Left forelimb (tissue), 1 donor: ENCODE results near the gene KYAT1.
"Not testable (repeated sequence)": the region's sequence is repeated elsewhere in the genome, so short reads cannot be mapped to it uniquely, and the experiment has no call there.

ENCODE experiments used
- DNase-seq: peaks from one replicate; pipeline ENCODE4 v3.0.0-alpha.2; 2018; ENCODE audit warnings: low spot score

KYAT1 gene

GRCh38 chr9:128818099-128818838 lies 63.5 kb downstream of the KYAT1 start, which contains the start of gene ENDOG:
ENDOG (plus strand) TSS chr9:128818500; CDS start chr9:128818685, 185 bp downstream.
- DNase-seq, result peak; percentile 97

- no peak for DNase-seq
Measured at GRCh38 chr9:128810873-128811272, 70.9 kb downstream of the KYAT1 start.

DNA sequence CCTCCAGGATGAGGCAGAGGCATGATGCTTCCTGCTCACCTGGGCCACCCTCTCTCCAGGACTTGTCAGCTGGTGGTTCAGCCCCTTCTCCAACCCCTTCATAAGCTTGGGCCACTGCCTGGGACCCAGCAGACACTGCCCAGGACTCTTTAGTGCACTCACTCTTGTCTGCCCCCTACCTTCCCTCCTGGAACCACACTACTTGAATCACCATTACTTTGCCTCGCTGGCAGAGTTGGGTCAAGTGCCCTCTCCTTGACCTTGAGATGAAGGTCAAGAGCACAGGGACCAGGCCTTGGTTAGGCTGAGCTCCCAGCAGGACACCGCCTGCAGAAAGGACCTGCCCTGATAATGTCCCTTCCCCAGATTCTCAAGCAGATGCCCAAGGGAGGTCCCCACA lies 71.9 kb downstream of the KYAT1 start:
- no peak for DNase-seq

DNA sequence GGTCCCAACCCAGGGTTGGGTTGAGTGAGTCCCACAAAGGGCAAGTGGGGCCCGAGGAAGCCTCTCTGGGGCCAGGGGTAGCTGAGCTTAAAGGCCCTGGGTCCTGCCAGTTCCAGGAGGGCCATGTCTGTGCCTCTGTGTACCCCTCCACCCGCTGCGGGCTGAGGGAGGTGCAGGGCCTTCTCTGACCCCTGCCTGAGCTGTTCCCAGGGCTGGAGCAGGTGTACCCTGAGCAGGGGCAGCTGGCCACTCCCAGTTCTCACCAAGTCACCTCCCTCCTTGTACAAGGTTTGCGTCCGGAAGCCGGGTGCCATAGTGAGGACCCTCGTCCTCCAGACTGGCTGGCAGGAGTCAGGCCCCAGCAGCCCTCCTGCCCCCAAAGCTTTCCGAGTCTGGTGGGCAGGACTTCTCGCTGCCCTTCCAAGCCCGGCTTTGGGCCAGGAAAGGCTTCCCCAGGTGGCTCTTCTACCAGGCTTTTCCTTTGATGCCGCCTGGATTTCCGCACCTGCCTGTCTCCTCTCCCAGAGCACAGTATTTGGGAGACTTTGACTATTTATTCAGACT lies 72.6 kb downstream of the KYAT1 start:
- DNase-seq, result no peak

DNA sequence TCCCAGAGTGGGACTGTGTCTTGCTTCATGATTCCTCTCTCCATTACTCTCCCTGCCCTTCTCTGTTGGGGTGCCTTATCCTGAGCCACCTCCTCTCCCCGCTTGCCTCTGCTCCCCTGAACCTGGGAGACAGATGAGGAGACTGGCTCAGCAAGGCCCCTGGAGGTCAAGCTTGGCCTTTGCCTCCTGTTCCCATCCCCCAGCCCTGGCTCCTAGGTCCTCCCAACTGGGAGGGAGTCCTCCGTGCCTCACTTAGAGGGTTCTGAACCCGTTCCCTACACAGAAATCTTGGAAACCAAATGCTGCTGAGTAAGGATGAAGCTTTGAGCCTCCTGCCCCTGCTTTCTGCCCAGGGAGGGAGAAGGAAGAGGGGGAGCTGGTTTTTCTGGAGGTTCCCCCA lies 73.2 kb downstream of the KYAT1 start:
- DNase-seq, result no peak

DNA sequence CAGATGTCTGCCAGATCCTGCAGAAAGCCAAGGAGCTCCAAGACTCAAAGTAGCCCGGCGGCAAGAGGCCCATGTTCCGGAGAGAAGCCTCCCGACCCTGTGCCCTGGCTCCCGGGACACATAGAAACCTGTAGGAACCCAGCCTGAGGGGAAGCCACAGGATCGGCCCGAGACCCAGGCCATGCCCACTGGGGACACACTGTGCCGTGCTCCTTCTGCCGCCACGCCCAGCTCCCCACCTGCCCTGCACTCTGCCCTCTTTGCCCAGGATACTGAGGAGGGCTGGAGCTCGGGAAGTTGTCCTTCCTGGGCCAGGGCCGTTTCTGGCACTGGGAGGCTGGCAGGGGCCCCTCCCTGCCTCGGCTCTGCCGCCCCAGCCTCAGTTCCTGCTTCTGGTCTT lies 73.9 kb downstream of the KYAT1 start:
- DNase-seq, result no peak

GRCh38 chr9:128805661-128806060 lies 76.1 kb downstream of the KYAT1 start:
- no peak for DNase-seq

DNA sequence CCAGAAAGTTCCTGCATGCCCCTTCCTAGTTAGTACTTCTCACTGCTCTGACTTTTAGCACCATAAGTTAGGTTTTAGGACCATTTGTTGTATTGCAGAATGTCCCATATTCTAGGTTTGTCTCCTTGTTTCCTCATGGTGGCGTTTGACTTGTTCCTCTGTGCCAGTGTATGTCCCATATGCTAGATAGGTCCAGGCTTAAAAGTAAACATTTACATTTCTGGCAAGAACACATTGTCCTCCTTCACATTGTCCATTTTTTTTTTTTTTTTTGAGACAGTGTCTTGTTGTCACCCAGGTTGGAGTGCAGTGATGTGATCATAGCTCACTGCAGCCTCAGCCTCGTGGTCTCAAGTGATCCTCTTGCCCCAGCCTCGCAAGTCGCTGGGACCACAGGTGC lies 79.3 kb downstream of the KYAT1 start:
- no peak for DNase-seq

GRCh38 chr9:128800061-128800460 lies 81.7 kb downstream of the KYAT1 start:
- DNase-seq, result no peak

GRCh38 chr9:128798896-128799295 lies 82.9 kb downstream of the KYAT1 start:
- DNase-seq, result no peak

- DNase-seq, result not testable (repeated sequence)
Measured at GRCh38 chr9:128794961-128795360, 86.8 kb downstream of the KYAT1 start.

GRCh38 chr9:128792978-128793686 lies 88.6 kb downstream of the KYAT1 start:
- no peak for DNase-seq

DNA sequence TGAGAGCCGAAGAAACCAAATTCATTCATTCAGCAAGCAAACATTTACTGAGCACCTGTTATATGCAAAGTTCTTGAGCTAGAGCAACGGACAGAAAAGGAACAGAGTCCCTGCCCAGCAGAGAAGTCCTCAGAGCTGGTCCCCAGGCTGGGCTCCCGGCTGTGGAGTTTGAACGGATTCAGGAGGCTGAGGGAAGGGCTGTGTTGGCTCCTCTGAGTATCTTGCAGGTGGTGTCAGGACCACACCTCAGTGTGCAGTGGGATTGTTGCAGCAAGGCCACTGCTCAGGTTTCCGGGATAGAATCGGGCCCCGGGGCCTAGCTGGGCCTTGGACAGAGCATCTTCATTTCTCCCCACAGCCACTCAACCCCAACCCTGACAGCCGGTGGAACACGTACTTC lies 89.6 kb downstream of the KYAT1 start:
- no peak for DNase-seq

GRCh38 chr9:128790536-128790935 lies 91.2 kb downstream of the KYAT1 start:
- DNase-seq, result no peak

GRCh38 chr9:128788445-128788844 lies 93.3 kb downstream of the KYAT1 start:
- DNase-seq, result no peak

GRCh38 chr9:128787659-128788058 lies 94.1 kb downstream of the KYAT1 start:
- no peak for DNase-seq

DNA sequence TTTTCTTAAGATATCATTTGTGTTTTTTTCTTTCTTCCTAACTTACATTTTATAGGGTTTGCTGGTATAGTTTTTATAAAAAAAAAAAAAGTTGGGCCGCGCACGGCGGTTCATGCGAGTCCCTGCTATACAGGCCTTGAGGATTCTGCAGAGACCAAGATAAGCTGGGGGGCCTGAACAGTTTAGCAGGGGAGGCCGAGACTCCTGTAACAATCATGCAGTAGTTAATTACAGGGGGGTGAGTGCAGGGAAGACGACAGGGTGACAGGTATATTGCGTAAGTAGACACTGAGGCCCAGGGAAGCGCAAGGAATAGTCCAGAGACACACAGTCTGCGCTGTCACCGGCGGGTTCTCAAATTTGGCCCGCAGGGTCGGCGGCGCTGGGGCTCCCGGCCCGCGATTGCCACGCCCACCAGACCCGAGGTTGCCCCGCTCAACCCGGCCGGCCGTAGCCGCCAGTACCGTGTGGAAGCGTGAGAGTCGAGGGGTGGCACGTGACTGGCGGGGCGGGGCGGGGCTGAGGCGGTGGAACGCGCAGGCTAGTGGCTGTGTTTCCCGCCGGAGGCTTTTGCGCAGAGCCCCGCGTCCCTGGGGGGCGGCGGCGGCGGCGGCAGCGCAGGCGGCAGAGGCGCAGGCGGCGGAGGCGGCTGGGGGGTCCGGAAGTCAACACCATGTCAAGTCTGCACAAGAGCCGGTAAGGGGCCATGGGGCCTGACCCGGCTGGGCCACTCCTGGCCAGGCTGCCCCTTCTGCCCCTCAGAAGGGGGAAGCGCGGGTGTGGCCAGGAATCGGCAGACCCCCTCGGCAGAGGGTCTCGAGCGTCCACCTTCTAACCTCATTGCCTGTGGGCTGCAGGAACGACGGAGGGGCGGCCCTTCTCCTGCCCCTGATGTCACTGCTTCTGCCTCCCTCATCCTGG lies 94.8 kb downstream of the KYAT1 start, which contains the start of gene TBC1D13:
TSS of gene TBC1D13 (plus strand) at position 573 of the 921 bp plus-strand sequence. CDS start at position 674, 101 bp downstream.
- DNase-seq, result peak; percentile 93

DNA sequence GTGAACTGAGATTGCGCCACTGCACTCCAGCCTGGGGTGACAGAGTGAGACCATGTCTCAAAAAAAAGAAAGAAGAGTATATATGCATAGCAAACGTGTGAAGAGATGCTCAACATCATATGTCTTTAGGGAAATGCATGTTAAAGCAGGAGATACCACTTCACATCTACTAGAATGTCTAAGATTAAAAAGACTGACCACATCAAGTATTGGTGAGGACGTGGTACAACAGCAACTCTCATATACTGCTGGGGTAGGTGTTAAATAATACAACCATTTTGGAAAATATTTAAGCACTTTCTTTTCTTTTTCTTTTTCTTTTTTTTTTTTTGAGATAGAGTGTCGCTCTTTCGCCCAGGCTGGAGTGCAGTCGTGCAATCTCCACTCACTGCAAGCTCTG lies 96.3 kb downstream of the KYAT1 start:
- no peak for DNase-seq
